Stimulated activated CD4-positive, alpha-beta T cell treated with anti-CD3 and anti-CD28 coated beads, Interleukin-1b, Interleukin-23, amount 100 ng/mL, for 48 hours (primary cell): ENCODE results near the gene LRRTM3.

ENCODE experiments used
- DNase-seq: peaks from one replicate; pipeline ENCODE4 v3.0.0-alpha.2; 2020

Gene LRRTM3

GRCh38 chr10:66940965-66941364 lies 15.1 kb downstream of the LRRTM3 start:
- DNase-seq = no peak

DNA sequence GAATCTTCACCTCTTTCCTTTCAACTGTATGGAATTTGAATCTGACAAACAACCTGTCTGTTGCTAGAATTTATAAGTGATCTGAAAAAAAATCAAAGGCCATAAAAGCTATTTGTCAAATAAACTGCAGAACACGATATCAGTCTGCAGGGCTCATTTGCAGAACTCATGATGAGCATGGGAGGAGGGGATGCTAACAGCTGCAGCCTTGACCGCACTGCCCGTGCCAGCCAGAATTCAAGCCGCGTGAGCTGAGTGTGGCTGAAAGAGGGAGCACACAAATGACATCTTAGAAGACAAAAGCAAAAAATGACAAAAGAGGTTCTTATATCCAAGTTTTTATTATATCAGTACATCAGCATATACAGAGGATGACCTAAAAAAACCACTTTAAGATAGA lies 15.7 kb downstream of the LRRTM3 start:
- no peak for DNase-seq

- DNase-seq = no peak
Measured at GRCh38 chr10:66942407-66942806, 16.6 kb downstream of the LRRTM3 start.

GRCh38 chr10:66943590-66943989 lies 17.8 kb downstream of the LRRTM3 start:
- DNase-seq = no peak

DNA sequence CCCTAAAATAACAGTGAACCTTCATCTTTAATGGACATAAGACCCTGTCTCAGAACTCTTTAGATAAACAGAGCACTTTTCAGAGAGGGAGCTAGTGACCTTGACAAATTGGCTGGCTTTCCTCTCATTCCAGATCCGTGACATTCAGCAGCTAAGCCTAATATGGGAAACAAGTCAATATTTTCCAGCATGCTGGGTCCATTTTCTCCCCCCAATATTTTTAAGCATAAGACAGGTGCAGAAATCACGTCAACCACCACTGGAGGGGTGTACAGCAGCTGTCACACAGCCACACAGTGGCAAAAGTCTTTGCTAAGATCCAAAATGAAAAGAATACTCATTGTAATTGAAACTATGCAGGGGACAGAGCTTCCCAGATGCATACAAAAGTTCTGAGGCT lies 26.1 kb downstream of the LRRTM3 start:
- DNase-seq = no peak

GRCh38 chr10:66958466-66958865 lies 32.6 kb downstream of the LRRTM3 start:
- DNase-seq = no peak

DNA sequence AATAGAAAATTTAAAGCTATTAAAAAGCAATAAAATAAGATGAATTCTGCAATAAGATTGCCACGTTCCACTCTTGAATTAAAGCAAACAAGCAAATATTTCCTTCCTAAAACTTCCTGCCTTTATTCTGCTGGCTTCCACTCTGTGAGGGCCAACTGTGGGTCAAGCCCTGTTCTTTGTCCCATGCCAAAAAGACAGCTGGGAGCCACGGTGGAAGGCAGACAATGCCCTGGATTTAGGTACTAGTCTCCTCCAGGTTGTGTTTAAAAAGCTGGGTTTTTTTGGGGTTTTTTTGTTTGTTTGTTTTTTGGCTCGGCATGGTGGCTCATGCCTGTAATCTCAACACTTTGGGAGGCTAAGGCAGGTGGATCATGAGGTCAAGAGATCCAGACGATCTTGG lies 39.1 kb downstream of the LRRTM3 start:
- DNase-seq = no peak

DNA sequence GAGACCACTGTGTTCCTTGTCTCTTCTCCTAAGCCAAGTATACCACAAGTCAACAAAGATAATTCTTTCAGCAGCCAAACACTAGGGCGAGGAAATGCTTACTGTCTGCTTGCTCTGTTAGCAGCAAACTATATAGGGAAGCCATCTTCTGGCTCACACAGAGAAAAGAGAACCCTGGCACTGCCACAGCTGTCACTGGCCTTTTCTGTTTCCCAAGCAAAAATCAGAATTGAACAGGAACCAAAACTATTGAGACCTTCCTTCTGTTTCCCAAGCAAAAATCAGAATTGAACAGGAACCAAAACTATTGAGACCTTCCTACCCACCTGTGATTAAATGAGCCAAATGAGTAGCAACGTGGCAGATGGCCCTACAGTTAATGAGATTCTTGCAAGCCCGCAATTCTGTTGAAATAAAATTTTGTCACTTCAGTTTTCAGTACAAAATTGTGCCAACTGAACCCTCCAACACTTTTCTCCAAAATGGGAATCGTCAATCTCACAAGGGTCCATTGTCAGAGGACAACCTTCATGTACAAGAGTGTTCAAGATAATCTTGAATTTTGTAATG lies 54.5 kb downstream of the LRRTM3 start:
- no peak for DNase-seq

GRCh38 chr10:66981361-66982052 lies 55.7 kb downstream of the LRRTM3 start:
- no peak for DNase-seq

GRCh38 chr10:66982053-66982420 lies 56.2 kb downstream of the LRRTM3 start:
- DNase-seq = no peak

GRCh38 chr10:66982792-66983474 lies 57.1 kb downstream of the LRRTM3 start:
- no peak for DNase-seq

- DNase-seq = no peak
Measured at GRCh38 chr10:66983475-66983818, 57.6 kb downstream of the LRRTM3 start.

DNA sequence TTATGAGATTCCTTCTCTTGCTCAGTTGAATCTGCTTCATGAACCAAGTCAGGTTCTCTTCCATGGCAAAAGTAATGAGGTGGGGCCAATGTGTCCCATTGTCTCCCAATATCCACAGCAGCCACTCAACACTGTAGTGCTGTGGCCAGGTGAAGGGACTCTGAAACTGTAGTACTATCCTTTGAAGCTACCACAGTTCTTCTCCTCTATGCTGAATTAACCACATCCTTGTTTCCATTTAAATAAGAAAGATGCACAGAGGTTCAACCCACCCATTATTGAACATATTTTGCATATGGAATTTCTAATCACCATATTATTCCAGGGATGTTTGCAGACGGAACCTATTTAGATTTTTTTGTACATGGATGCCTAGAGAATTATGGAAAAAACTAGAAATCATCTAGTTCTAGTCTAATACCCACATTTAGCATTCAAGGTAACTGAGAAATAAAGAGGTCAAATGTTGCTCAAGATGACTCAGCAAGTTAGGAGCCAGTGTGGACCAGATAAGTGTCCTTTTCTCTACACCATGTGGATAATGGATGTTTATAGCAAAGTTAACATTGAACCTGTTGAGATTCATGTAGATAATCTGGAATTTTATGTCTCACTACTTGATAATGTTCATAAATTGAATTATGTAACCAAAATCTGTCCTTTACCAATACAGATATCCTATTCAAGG lies 64.5 kb downstream of the LRRTM3 start:
- no peak for DNase-seq

- DNase-seq = no peak
Measured at GRCh38 chr10:66996996-66997395, 71.2 kb downstream of the LRRTM3 start.

- no peak for DNase-seq
Measured at GRCh38 chr10:66999762-67000545, 74.1 kb downstream of the LRRTM3 start.

DNA sequence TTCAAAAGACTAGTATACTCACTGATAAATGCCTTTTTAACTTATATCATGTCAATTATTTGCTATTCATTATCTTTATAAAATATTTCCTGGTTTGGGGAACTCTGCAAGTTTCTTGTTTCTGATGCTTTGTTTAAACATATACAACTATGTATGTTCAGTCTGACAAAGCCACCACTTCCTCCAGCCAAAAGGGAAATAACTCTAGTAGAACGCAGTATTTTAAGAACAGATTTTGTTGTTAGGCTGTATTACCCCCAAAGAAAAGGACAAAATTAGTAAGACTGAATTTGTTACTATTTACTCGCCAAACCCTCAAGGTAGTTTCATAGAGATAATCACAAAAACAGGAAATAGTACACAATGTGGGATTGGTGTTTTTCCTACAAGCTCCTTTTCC lies 78.9 kb downstream of the LRRTM3 start:
- DNase-seq = no peak

DNA sequence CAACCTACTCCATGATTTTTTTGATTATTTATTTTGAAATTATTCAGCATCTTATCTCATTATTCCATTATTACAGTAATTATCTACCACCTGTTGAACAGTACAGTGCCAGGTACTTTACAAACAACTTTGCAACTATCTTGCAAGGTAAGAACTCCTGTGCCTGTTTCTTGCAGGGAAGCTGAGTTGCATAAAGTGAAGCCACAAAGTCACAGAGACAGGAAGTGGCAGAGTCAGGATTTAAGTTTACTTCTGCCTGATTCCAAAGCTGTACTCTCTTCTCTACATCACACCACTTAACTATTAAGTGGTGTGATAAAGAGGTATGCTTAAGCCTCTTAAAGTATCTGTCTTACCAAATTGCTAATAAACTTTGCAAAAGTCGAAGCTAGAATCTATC lies 80.1 kb downstream of the LRRTM3 start:
- no peak for DNase-seq

- no peak for DNase-seq
Measured at GRCh38 chr10:67011480-67011879, 85.6 kb downstream of the LRRTM3 start.

DNA sequence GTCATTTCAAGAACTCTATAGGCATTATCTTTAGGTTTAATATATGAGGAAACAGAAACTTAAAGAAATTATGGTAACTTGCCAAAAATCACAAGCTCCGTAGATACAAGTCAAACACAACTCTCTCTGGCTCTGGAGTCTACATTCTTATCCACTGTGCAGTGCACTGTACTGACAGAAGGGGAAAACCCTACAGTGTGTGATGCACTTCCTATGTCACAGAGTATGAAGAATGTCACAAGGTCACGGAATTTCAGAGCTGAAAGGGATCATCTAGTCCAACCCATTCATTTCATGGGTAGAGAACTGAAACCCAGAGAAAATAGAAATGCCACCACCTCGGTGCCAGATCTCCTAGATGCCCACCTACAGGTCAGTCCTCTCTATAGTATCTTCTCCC lies 86.1 kb downstream of the LRRTM3 start:
- no peak for DNase-seq

DNA sequence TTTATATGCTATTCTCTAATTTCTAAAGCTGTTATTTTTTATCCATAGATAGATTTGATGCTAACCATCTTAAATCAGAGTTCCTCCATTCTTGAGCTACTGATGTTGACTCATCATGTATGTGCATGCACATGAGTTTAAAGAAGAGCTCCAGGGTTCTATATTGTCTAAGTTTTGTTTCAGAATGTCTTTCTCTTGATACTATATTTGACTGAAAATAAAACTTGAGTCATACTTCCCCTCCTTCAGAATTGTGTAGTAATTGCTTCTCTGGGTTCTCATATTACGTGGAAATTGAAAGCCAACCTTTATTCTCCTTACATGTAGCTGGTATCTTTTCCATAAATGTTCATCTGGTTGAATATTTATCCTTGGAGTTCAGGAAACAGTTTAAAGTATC lies 89.4 kb downstream of the LRRTM3 start:
- DNase-seq = no peak

GRCh38 chr10:67017218-67017617 lies 91.4 kb downstream of the LRRTM3 start:
- no peak for DNase-seq

DNA sequence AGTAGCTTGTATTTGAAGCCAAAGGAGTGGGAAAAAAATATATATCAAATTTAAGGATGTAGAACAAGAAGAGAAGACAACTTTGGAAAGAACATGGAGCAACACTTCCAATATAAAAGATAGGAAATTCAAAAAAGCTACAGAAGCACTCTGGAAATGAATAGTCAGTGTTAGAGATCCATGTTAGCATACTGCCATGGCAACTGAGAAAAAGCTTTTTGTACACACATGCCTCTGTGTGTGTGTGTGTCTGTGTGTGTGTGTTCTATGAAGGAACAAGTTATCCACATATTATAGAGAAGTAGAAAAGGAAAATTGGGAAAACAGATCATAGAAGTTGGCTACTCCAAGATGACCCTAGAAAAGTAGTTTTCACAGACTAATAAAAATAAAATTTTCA lies 96.3 kb downstream of the LRRTM3 start:
- DNase-seq = no peak

DNA sequence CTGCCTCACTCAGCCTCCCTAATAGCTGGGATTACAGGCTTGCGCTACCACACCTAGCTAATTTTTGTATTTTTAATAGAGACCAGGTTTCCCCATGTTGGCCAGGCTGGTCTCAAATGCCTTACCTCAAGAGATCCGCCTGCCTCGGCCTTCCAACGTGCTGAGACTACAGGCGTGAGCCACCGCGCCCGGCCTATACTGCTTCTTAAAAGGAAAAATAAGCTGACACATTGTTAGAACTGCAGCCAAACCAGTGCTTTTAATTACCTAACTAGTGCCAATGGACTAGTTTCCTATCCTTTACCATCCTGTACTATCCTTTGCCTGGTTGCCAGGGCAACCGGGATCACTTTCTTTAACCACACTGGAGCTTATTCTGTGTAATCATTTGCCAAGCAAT lies 108.0 kb downstream of the LRRTM3 start:
- no peak for DNase-seq
